Activated T-helper 1 cell treated with anti-CD3 and anti-CD28 coated beads, Interleukin-2, amount 50 U/mL, for 16 hours (primary cell): ENCODE measurements around the gene VSIG10L.

Source experiments
- DNase-seq, 2 donors: peaks; one replicate each; pipeline ENCODE4 v3.0.0-alpha.2; 2020; ENCODE audit warnings: low read depth in 1 of 2, low spot score in 1 of 2

Gene VSIG10L

DNA sequence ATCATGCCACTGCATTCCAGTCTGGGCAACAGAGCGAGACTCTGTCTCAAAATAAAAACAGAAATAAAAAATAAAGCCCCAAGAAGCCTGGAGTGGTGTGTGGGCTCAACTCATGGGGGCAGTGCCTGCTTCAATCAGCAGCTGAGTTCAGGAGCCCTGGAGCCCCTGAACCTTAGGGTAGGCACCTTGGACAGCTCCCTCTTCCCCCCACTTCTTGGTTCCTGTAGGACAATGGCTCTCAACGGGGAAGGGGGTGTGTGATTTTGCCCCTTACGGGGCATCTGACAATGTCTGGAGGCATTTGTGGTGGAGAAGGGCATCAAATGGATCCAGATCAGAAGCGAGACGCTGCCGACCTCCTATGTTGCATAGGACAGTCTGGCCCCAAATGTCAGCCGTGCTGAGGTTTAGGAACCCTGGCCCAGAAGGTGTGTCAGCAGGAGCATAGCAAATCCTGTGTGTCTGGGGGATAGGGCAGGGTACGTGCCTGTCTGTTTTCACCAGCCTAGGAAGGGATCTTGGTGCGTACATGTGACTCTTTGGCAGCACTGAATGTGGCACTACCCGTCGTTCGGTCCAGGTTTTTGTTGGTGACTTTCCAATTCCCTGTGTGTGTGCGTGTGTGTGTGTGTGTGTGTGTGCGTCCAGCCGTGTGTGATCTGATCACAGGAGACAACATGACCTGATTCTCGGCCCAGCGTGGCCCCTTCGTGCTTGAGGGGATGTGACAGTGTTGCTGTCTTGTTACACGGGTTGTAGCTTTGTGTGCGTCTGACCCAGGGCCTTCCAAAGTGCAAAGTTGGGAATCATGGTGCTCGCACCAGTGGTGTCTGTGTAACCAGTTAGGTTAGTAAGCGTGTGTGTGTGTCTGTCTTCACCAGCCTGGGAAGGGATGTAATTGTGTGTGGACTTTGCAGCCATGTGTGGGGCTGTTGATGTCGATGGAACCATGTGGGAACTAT is 23.0 kb downstream of the VSIG10L start:
- DNase-seq = no peak

DNA sequence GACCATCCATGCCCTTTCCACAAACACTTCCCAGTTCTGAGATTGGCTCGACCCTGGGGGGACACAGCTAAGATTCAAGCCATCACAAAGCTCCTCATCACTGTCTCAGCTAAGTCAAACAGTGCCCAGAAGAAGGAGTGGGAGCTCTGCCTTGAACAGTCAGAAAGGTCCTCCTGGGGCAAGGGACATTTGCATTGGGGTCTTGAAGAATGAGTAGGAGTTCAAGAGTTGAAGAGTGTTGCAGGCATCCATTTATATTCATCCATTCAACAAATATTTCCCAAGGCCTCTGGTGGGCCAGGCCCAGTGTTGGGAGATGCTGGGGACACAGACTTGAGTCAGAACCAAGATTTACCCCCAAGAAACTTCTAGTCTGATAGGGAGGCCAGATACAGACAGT is 24.0 kb downstream of the VSIG10L start:
- no peak for DNase-seq

DNA sequence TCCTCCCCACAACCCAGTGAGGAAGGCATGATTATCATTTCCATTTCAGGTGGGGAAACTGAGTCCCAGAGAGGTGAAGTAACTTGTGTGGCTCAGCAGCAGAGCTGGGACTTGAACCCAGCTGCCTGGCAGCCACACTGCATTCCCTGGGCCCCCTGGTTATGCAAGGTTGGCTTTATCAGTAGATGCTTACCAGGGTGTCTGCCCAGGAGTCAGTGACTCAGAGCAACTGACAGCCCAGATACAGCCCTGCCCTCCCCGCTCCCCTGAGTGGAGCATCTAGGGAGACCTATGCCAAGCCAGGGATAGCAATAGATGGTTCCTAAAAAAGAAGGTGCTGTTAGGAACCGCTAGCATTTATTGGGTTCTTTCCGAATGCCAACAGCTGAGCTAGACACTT is 24.6 kb downstream of the VSIG10L start:
- no peak for DNase-seq

DNA sequence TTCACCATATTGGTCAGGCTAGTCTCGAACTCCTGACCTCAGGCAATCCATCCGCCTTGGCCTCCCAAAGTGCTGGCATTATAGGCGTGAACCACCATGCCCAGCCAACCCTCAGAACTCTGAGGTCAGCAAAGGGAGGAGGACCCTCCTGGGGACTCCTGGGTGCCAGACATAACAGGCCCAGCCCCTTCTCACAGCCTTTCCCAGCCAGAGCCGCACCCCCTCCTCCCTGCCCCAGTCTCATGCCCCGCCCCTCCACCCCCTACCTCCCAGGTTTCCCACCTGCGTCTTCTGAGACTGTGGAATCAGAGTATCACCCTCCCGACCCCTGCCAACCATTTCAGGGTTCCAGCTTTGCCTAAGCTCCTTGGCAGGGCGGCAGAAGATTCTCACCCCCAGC is 25.3 kb downstream of the VSIG10L start:
- DNase-seq = no peak

DNA sequence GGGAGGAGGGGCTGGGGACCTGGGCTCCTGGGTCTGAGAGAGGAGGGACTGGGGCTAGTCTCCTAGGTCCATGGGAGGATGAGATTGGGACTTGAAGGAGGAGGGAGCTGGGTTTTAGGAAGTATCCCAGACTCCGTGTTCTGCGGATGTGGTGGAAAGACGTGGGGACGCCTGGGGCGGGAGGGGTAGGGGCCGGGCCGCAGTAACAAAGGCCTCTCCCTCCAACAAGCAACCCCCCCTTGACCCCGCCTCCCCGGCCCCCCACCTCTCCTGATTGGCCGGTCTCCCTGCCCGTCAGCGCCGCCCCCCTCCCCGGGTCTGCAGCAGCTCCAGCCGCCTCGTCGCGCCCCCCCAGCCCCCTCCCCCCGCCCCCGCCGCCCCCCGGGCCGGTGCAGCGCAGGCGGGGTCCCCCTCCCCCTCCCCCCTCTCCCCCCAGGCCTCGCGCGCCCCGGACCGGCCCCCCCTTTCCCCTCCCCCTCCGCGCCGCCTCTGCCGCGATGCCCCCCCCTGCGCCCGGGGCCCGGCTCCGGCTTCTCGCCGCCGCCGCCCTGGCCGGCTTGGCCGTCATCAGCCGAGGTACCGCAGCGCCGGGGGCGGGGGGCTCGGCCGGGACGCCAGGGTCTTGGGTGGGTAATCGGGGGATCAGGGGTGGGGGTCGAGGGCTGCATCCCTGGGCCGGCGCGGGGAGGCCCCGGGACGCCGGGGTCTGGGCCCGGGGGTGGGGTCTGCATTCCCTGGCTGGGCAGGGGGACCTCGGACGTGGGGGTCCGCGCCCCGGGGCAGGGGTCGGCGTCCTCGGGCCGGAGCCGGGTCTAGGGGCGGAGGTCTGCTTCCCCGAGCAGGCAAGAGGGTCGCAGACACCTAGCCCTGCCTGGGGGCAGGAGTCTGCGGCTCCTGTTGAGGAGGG is 30.3 kb downstream of the VSIG10L start, which contains the start of gene IGLON5:
Gene IGLON5 (plus strand): TSS at position 294 of the 907 bp plus-strand sequence. CDS start 204 bp downstream, at position 498.
- no peak for DNase-seq

DNA sequence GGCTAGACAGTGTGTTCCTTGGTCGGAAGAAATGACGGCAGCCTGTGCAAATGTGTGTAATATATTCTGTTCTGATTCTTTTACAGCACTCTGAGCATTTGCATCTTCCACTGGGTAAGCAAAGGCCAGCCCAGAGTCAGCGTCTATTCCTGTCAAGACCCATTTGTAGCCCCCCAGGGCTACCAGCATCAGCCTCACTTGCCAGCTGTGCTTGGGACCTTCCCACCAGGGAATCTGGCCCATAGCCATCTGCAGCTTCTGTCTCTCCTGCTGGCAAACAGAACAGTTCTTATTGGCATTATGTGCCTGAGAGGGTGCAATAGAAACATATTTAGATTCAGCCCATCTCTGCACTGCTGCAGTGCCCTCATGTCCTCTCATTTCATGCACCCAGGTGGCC is 36.5 kb downstream of the VSIG10L start:
- no peak for DNase-seq

DNA sequence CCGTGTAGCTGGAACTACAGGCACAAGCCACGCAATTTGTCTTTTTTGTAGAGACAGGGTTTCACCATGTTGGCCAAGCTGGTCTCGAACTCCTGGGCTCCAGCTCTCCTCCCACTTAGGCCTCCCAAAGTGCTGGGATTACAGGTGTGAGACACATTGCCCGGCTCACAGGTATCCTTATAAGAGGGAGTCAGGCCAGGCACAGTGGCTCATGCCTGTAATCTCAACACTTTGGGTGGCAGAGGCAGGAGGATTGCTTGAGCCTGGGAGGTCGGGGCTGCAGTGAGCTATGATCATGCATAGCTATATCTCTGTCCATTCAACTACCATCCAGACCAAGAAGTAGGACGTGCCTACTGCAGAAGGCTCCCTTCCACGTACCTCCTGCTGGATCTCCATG is 40.7 kb downstream of the VSIG10L start:
- no peak for DNase-seq

DNA sequence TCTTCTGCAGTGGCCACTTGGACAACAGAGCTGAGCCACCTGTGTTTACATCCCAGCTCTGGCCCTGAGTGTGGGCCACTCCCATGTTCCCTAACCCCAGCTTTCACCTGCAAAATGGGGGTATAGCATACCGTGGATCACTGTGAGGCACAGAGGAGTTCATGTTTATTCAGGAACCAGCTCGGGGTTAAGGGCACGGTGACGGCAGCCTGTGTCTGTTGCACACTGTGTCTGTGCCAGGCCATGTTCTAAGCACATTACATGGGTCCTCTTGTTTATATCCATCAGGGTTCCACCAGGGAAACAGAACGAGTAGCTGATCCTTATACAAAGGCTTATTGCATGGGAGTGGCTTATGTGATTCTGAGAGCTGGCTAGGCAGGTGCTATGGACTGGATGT is 44.5 kb downstream of the VSIG10L start:
- no peak for DNase-seq

DNA sequence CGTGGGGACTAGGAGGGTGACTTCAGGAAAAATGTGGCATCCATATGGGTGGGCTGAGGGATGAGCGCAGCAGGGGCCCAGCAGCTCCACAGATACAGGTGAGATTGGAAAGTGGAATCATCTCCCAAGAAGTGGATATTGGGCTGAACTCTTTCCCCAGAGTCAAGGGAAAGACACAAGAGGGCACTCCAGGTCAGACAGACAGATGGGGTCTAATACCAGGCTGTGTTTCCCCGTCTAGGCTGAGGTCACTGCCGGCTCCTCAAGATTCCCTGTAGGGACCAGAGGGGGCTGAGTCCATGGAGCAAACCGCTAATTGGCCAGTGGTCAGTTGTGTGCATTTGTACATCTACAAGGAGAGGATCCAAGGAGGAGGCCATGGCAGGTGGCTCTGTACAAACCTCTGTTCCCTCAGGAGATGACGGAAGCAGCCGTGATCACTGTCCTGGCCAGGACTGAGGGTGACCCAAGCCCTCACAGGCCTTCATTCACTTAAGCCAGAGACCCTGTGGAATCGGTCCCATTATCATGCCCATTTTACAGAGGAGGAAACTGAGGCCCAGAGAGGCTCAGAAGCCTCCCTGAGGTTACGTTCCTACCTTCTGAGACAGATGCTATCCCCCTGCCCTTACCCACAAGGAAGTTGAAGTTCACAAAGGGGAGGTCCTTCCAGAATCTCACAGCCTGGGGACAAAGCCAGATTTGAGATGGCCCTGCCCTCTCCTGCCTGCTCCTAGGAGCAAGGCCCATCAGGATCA is 45.4 kb downstream of the VSIG10L start:
- DNase-seq = no peak

DNA sequence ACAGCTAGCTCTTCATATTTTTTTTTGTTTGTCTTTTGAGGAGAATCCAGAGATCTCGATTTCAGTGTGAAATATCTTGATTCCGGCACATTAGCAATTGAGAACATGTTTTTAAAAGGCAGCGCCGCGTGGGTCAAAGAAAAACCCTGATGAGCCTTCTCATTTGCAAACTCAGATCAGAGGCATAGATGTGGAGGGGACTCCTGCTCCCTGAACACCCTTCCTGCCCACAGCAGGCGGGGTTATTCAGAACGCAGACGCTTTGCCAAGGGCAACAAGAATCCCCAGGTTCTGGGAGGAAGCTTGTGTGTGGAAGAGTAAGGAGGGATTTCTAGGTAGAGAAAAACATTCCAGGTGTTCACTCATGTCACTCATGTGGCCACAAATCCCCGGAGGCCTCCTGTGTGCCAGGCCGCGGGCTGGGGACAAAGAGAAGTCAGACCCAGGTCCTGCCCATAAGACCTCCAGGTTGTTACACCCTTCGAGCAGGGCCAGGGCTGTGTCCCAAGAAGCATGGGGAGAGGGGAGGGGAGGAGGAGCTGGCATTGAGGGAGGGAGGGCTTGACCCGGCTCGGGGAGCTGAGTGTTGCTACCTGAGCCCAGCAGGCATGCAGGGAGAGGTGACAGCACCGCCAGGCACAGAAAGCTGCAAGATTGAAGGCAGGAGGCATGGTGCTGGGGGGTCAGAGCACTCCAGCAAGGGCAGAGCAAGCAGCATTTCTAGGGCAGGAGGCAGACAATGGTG is 46.4 kb downstream of the VSIG10L start:
- DNase-seq = no peak

DNA sequence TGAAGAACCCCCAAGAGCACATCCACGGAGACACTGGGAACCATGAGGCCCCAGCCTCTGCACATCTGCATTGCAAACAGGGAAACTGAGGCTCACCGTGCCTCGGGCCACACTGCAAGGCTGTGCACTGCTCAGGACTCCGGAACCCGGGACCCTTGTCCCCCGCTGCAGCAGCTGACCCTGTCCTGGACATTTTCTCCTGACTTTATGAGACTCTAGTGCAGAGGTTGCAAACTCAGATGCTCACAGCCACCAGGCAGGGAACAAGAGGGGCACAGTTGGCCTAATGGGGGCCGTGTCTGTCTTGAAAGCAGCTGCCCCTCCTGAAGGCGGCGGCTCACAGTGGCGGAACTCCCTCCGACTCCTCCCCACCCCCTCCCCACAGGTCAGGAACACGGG is 47.0 kb downstream of the VSIG10L start:
- DNase-seq = no peak

DNA sequence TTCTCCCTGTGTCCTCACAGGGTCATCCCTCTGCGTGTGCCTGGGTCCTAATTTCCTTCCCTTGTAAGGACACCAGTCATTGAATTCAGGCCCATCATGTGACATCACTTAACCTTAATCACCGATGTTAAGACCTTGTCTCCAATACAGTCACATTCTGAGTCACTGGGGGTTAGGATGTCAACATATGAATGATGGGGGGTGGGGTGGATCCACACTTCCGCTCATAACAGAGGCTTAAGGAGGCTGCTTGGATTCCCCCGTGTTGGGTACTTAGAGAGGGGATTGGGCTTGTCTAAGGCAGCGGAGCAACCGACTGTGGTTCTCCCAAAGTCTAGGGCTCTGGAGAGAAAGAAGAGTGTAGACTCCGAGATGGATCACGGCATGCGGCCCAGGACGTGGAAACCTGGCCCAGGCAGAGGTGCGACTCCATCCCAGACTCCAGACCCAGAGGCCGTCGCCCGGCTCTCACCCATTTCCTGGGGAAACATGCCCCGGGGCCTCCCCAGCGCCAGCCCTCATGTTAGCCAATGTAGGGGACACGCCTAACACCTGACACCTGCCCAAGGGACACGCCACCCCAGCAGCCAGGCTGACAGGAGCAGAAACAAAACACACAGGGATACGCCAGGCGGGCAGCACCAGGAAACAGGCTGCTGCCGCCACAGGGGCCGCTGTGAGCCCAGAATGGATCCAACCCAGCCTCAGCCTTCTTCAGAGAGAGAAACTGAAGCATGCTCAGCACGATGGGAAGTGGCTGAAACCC is 47.5 kb downstream of the VSIG10L start:
- no peak for DNase-seq

DNA sequence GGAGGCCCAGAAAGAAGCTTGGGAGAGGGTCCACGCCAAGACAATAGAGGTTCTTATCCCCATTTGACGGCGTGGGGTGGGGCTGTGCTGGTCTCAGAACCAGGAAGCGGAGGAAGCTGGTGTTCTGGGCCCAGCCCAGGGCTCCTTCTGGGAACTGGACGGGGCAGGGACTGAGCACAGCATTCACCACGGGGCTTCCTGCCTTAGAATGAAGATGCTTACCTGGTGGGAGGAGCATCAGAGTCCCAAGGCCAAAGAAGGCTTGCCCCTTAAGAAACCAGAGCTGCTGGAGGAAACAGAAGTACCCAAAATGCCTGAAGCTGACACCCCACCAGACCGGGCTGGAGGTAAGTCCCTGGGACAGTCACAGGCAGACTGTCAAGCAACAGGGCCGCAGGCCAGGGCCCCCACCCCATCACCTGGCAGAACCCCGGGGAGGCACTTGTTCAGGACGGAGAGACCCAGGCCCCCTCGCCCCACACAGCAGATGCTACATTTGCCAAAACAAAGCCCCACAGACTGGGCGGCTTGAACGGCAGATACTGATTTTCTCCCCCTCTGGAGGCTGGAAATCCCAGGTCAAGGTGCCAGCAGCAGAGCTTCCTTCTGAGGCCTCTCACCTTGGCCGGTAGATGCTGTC is 48.2 kb downstream of the VSIG10L start:
- no peak for DNase-seq

DNA sequence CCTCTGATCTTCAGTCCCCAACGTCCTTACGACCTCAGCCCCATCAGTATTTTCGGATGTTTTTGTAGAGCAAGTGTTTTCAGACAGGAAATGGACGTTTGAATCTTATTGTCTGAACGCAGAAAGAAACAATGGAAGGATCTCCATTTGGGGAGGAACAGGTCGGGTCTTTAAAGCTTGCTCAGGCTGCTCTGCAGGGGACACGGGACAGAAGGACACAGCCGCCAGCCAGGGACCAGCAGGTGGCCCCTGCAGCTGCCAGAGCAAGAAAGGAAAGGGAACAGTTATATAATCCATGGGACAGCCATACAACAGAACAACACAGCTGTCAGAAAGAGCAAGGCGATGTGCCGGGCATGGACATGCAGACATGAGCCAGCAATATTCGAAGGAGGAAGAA is 49.0 kb downstream of the VSIG10L start:
- no peak for DNase-seq

DNA sequence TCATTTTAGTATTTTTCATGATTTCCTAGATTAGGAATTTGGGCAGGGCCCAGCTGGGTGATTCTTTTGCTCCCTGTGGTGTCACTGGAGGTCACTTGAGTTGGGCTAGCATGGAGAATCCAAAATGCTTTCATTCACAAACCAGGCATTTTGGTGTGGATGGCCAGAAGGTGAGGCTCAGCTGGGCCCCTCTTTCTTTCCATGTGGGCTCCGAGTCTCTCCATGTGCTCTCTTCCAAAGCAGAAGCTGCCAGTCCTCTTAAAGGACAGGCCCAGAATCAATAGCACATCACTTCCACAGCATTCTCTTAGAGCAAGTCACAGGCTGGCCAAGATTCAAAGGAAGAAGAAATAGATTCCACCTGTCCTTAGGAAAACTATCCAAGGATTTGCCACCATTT is 52.3 kb downstream of the VSIG10L start:
- no peak for DNase-seq

DNA sequence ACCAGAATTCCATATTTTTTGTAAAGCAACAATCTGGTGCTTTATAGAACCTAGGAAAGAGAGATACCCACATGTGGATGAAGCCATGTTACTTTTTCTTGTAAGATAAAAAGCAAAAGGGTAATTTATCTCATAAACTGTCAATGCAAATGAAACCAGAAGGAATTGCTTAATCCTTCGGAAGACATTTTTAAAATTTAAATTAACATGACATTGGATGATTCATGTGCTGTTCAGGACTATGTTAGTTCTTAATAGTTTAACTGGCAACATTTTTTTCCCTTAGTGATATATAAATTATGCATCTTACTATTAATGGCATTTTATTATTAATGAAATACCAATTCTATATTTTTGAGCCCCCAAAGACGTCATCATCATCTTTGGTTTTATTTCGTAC is 56.3 kb downstream of the VSIG10L start:
- no peak for DNase-seq

DNA sequence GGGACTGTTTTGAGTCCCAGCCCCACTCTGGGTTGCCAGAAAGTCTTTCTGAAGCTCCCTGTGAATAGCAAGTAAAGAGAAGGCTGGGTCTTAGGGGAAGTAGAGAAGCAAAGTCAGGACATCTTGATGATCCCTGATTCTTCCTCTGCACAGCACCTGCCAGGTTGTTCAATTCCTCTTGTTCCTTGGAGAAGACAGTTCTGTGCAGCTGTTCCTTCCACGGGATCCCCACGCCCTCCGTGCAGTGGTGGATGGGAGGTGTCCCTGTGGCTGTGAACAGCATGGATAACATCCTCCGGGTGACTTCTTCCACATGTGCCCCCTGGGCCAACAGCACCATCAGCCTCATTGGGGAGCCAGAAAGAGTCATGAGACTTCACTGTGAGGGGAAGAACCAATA is 59.6 kb downstream of the VSIG10L start:
- no peak for DNase-seq
